Measurements from ENCODE around the gene RHBG.

The RHBG gene

GRCh38 chr1:156390469-156391365, 21.7 kb downstream of the RHBG start:
- TF ChIP-seq ZNF8 (CRISPR knock-in tag; IDR thresholded peaks at IDR 0.05): no peak
- no peak for TF ChIP-seq ZC3H10 (CRISPR knock-in tag; IDR thresholded peaks at IDR 0.05)
- TF ChIP-seq, protein P1, sequence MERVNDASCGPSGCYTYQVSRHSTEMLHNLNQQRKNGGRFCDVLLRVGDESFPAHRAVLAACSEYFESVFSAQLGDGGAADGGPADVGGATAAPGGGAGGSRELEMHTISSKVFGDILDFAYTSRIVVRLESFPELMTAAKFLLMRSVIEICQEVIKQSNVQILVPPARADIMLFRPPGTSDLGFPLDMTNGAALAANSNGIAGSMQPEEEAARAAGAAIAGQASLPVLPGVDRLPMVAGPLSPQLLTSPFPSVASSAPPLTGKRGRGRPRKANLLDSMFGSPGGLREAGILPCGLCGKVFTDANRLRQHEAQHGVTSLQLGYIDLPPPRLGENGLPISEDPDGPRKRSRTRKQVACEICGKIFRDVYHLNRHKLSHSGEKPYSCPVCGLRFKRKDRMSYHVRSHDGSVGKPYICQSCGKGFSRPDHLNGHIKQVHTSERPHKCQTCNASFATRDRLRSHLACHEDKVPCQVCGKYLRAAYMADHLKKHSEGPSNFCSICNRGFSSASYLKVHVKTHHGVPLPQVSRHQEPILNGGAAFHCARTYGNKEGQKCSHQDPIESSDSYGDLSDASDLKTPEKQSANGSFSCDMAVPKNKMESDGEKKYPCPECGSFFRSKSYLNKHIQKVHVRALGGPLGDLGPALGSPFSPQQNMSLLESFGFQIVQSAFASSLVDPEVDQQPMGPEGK (CRISPR knock-in tag; IDR thresholded peaks at IDR 0.05; ENCODE audit: borderline replicate concordance): no peak
- no peak for TF ChIP-seq TOX (CRISPR knock-in tag; IDR thresholded peaks at IDR 0.05; ENCODE audit: borderline replicate concordance)
- no peak for ATAC-seq

DNA sequence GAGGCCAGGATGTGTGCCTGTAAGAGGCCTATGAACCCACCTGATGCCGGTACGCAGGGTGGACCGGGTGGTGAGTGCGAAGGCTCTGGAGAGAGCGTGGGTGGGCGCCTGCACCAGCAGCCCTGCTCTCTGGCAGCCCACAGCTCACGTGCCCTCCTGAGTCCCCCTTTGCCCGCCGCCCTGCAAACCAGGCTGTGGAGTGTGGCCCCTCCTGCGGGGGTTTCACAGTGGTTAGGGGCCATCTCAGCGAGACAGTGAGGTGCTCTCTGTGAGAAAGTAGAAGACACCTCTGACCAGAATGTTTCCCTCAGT, 22.3 kb downstream of the RHBG start:
- ATAC-seq: no peak
- TF ChIP-seq ISL1 (CRISPR knock-in tag; IDR thresholded peaks at IDR 0.05): no peak
- no peak for TF ChIP-seq TCF4 (CRISPR knock-in tag; IDR thresholded peaks at IDR 0.05; ENCODE audit: borderline replicate concordance)
- TF ChIP-seq ZFP3 (CRISPR knock-in tag; IDR thresholded peaks at IDR 0.05): no peak
- TF ChIP-seq, protein P1 (CRISPR knock-in tag; IDR thresholded peaks at IDR 0.05; ENCODE audit: borderline replicate concordance): no peak
- no peak for TF ChIP-seq ZNF70 (CRISPR knock-in tag; IDR thresholded peaks at IDR 0.05)
- no peak for TF ChIP-seq OSR1 (CRISPR knock-in tag; IDR thresholded peaks at IDR 0.05)
- no peak for TF ChIP-seq TOX (CRISPR knock-in tag; IDR thresholded peaks at IDR 0.05; ENCODE audit: borderline replicate concordance)
- no peak for TF ChIP-seq CSDC2 (CRISPR knock-in tag; IDR thresholded peaks at IDR 0.05)
- TF ChIP-seq, protein P2, sequence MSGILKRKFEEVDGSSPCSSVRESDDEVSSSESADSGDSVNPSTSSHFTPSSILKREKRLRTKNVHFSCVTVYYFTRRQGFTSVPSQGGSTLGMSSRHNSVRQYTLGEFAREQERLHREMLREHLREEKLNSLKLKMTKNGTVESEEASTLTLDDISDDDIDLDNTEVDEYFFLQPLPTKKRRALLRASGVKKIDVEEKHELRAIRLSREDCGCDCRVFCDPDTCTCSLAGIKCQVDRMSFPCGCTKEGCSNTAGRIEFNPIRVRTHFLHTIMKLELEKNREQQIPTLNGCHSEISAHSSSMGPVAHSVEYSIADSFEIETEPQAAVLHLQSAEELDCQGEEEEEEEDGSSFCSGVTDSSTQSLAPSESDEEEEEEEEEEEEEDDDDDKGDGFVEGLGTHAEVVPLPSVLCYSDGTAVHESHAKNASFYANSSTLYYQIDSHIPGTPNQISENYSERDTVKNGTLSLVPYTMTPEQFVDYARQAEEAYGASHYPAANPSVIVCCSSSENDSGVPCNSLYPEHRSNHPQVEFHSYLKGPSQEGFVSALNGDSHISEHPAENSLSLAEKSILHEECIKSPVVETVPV (CRISPR knock-in tag; IDR thresholded peaks at IDR 0.05): no peak
- no peak for TF ChIP-seq CREB5 (CRISPR knock-in tag; IDR thresholded peaks at IDR 0.05; ENCODE audit: low read depth)
- no peak for TF ChIP-seq ZNF8 (CRISPR knock-in tag; IDR thresholded peaks at IDR 0.05)
- no peak for TF ChIP-seq ARNTL (CRISPR knock-in tag; IDR thresholded peaks at IDR 0.05; ENCODE audit: borderline replicate concordance, low read depth)

- no peak for ATAC-seq
- TF ChIP-seq ZNF8 (CRISPR knock-in tag; IDR thresholded peaks at IDR 0.05): no peak
Observed at GRCh38 chr1:156391701-156392100, 22.7 kb downstream of the RHBG start.

GRCh38 chr1:156392452-156392853, 23.4 kb downstream of the RHBG start:
- ATAC-seq: no peak
- no peak for TF ChIP-seq ZNF70 (CRISPR knock-in tag; IDR thresholded peaks at IDR 0.05)
- TF ChIP-seq ZNF565 (CRISPR knock-in tag; conservative IDR thresholded peaks at IDR 0.05; ENCODE audit: low read depth): no peak

DNA sequence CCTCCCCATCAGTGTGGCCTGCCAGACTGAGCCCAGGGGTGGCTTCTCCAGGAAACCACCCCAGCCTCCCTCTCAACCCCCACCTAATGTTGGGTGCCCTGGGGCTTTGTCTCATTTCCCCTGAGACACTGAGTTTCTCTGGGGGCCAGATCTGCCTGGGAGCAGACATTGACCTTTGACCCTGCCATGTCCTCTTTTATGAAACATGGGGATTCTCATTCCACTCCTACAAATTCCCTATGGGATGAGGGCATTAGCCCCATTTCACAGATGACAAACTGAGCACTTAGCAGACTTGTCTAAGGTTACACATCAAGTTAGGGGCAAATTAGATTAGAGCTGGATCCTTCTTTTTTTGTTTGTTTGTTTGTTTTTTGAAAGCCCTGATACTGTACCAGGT, 24.1 kb downstream of the RHBG start:
- TF ChIP-seq RARB (CRISPR knock-in tag; IDR thresholded peaks at IDR 0.05): no peak
- no peak for TF ChIP-seq ARNTL (CRISPR knock-in tag; IDR thresholded peaks at IDR 0.05; ENCODE audit: borderline replicate concordance, low read depth)
- no peak for TF ChIP-seq ZNF565 (CRISPR knock-in tag; conservative IDR thresholded peaks at IDR 0.05; ENCODE audit: low read depth)
- TF ChIP-seq GLIS3 (CRISPR knock-in tag; IDR thresholded peaks at IDR 0.05): no peak
- TF ChIP-seq ISL1 (CRISPR knock-in tag; IDR thresholded peaks at IDR 0.05): no peak
- no peak for TF ChIP-seq CSDC2 (CRISPR knock-in tag; IDR thresholded peaks at IDR 0.05)
- TF ChIP-seq TOX (CRISPR knock-in tag; IDR thresholded peaks at IDR 0.05; ENCODE audit: borderline replicate concordance): no peak
- no peak for TF ChIP-seq OSR1 (CRISPR knock-in tag; IDR thresholded peaks at IDR 0.05)
- no peak for TF ChIP-seq ZNF70 (CRISPR knock-in tag; IDR thresholded peaks at IDR 0.05)
- no peak for TF ChIP-seq ZC3H10 (CRISPR knock-in tag; IDR thresholded peaks at IDR 0.05)
- ATAC-seq: no peak

DNA sequence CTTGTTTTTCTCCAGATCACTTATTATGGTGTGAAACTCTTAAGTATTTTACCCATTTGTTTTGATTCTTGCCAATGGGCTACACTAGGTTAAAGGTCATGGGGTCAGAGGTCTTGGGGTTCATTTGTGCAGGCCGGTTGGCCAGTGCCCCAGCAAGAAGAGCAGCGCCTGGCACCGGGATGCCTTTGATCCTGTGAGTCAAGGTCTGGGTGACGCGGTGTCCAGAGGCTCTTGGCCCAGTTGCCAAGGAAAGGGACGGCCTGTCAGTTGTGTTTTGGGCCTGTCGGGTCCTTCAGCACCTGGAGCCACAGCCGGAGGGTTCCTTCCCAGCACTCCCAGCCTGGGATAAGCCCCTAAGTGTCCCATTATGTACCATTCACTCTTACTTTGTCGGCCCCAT, 25.1 kb downstream of the RHBG start:
- ATAC-seq: no peak
- TF ChIP-seq ZNF565 (CRISPR knock-in tag; conservative IDR thresholded peaks at IDR 0.05; ENCODE audit: low read depth): no peak
- TF ChIP-seq ESRRG (CRISPR knock-in tag; IDR thresholded peaks at IDR 0.05): no peak
- TF ChIP-seq TSHZ2 (CRISPR knock-in tag; IDR thresholded peaks at IDR 0.05): no peak
- TF ChIP-seq CSDC2 (CRISPR knock-in tag; IDR thresholded peaks at IDR 0.05): no peak
- TF ChIP-seq, protein P1 (CRISPR knock-in tag; IDR thresholded peaks at IDR 0.05; ENCODE audit: borderline replicate concordance): no peak
- no peak for TF ChIP-seq SNAI2 (CRISPR knock-in tag; IDR thresholded peaks at IDR 0.05)
- TF ChIP-seq TOX (CRISPR knock-in tag; IDR thresholded peaks at IDR 0.05; ENCODE audit: borderline replicate concordance): no peak
- no peak for TF ChIP-seq PPARA (CRISPR knock-in tag; IDR thresholded peaks at IDR 0.05; ENCODE audit: borderline replicate concordance)

Measured in SK-N-SH treated with all-trans-retinoic acid at 6 μM for 48 hours (cell line).